SHP77 treated with DMSO at 0.1 percent for 48 hours (cell line): ENCODE results near the gene ZSWIM6.
A peak's percentile ranks its signal among the peaks of the same experiment; 100 is the strongest.

Experiments
- DNase-seq: peaks from one replicate; lab custom pipeline; 2025; lab: John Stamatoyannopoulos, UW

Gene ZSWIM6

GRCh38 chr5:61441742-61442141 is 109.7 kb downstream of the ZSWIM6 start:
- DNase-seq, result no peak

- no peak for DNase-seq
Measured at GRCh38 chr5:61447780-61448495, 115.9 kb downstream of the ZSWIM6 start.

GRCh38 chr5:61449804-61450492 is 117.9 kb downstream of the ZSWIM6 start:
- DNase-seq, result no peak

- peak; percentile 52 for DNase-seq
Measured at GRCh38 chr5:61450493-61451279, 118.6 kb downstream of the ZSWIM6 start.

GRCh38 chr5:61455179-61456006 is 123.3 kb downstream of the ZSWIM6 start:
- DNase-seq, result no peak

GRCh38 chr5:61460471-61460870 is 128.4 kb downstream of the ZSWIM6 start:
- no peak for DNase-seq

GRCh38 chr5:61461417-61461816 is 129.4 kb downstream of the ZSWIM6 start:
- no peak for DNase-seq

- DNase-seq, result no peak
Measured at GRCh38 chr5:61461926-61462325, 129.9 kb downstream of the ZSWIM6 start.

- DNase-seq, result no peak
Measured at GRCh38 chr5:61463596-61463995, 131.5 kb downstream of the ZSWIM6 start.

GRCh38 chr5:61464512-61464911 is 132.5 kb downstream of the ZSWIM6 start:
- no peak for DNase-seq

GRCh38 chr5:61465066-61465465 is 133.0 kb downstream of the ZSWIM6 start:
- no peak for DNase-seq

GRCh38 chr5:61465496-61465895 is 133.4 kb downstream of the ZSWIM6 start:
- no peak for DNase-seq

- DNase-seq, result no peak
Measured at GRCh38 chr5:61466017-61466416, 134.0 kb downstream of the ZSWIM6 start.

GRCh38 chr5:61467766-61468482 is 135.9 kb downstream of the ZSWIM6 start:
- no peak for DNase-seq

GRCh38 chr5:61468483-61468865 is 136.4 kb downstream of the ZSWIM6 start:
- DNase-seq, result no peak

GRCh38 chr5:61471352-61471751 is 139.3 kb downstream of the ZSWIM6 start:
- DNase-seq, result no peak

- DNase-seq, result no peak
Measured at GRCh38 chr5:61472172-61472958, 140.3 kb downstream of the ZSWIM6 start.

- no peak for DNase-seq
Measured at GRCh38 chr5:61474746-61475145, 142.7 kb downstream of the ZSWIM6 start.

GRCh38 chr5:61477788-61478187 is 145.7 kb downstream of the ZSWIM6 start:
- no peak for DNase-seq

- DNase-seq, result no peak
Measured at GRCh38 chr5:61479850-61480614, 148.0 kb downstream of the ZSWIM6 start.
